Tibial nerve (tissue), 4 donors: ENCODE results near the gene PPP1R2B.

ENCODE experiments used
- EP300 ChIP-seq, 2 donors: sonication (generic); formaldehyde crosslinking; IDR thresholded peaks; one replicate each; pipeline ENCODE4 v1.6.1; 2017; ENCODE audit warnings: antibody characterized with exemption in 2 of 2, mild to moderate bottlenecking in 1 of 2
- POLR2A ChIP-seq, 2 donors: fragments of 450-650 bp; IDR thresholded peaks; one replicate each; pipeline ENCODE4 v1.6.1; 2017; ENCODE audit warnings: antibody characterized with exemption in 2 of 2, mild to moderate bottlenecking in 2 of 2, moderate library complexity in 2 of 2
- TF ChIP-seq, protein P1 (sequence below), 5 experiments: fragments of 200-600 bp in 3 of 5; fragments of 450-650 bp in 2 of 5; sonication (generic) in 3 of 5; IDR thresholded peaks; one replicate each; pipeline ENCODE4 v1.5.1; 2016 to 2019; ENCODE audit warnings: antibody characterized with exemption in 5 of 5, mild to moderate bottlenecking in 3 of 5, moderate library complexity in 2 of 5

DNA sequence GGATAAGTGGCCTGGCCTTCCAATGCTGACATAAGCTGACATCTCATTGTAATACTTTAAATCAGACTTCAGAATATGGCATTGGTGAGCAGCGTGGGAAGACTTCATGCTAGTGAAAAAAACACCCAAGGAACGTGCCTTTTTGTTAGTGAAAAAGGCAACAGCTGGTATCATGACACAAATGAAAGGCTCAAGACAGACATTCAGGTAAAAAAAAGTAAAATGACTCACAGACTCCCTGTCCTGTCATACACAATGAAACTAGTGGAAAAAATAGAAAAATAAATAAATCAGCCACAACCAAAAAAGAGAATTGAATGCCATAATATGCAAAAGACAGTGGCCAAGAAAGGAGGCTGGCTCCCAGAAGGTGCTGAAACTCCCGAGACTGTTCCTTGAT, 24.4 kb upstream of the PPP1R2B start:
- TF ChIP-seq, protein P1, sequence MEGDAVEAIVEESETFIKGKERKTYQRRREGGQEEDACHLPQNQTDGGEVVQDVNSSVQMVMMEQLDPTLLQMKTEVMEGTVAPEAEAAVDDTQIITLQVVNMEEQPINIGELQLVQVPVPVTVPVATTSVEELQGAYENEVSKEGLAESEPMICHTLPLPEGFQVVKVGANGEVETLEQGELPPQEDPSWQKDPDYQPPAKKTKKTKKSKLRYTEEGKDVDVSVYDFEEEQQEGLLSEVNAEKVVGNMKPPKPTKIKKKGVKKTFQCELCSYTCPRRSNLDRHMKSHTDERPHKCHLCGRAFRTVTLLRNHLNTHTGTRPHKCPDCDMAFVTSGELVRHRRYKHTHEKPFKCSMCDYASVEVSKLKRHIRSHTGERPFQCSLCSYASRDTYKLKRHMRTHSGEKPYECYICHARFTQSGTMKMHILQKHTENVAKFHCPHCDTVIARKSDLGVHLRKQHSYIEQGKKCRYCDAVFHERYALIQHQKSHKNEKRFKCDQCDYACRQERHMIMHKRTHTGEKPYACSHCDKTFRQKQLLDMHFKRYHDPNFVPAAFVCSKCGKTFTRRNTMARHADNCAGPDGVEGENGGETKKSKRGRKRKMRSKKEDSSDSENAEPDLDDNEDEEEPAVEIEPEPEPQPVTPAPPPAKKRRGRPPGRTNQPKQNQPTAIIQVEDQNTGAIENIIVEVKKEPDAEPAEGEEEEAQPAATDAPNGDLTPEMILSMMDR (IDR thresholded peaks at IDR 0.05) = no peak
- TF ChIP-seq POLR2A (IDR thresholded peaks at IDR 0.05) (no peak), EP300 (IDR thresholded peaks at IDR 0.05) (no peak)
